Activated naive CD4-positive, alpha-beta T cell treated with Interleukin-2 at 50 U/mL for 16 hours (primary cell): Measurements from ENCODE around the gene PARD6B.
"Not testable (repeated sequence)": the region's sequence is repeated elsewhere in the genome, so short reads cannot be mapped to it uniquely, and the experiment has no call there.

Source experiments
- DNase-seq: peaks from one replicate; pipeline ENCODE4 v3.0.0-alpha.2; 2020

The PARD6B gene

DNA sequence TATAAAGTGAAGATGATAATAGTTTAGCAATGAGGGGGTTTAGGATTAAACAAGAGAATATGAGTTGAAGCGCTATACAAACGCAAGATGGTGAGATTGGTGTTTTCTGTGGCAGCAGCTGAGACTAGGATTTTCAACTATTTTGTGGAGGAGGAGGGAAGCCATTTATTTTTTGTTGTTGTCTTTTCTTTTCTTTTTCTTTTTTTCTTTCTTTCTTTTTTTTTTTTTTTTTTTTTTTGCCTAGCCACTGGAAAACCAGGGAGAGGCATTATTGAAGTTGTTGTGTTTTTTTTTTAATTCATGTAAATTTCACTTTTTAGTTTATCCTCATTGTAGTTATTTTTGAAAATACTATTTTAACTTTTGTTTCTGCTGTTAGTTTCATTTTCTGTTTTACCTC, 15.9 kb downstream of the PARD6B start:
- DNase-seq: no peak

DNA sequence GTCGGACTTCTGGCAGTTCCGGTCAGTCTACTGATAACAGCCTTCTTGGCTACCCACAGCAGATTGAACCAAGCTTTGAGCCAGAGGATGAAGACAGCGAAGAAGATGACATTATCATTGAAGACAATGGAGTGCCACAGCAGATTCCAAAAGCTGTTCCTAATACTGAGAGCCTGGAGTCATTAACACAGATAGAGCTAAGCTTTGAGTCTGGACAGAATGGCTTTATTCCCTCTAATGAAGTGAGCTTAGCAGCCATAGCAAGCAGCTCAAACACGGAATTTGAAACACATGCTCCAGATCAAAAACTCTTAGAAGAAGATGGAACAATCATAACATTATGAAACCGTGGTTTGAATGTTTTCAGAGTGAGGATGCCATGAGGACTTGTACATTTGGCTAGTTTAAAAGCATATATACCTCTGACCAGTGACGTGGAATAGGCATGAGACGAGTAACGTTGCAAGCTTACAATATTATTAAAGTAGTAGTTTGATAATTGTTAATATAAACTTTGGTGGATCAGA, 18.8 kb downstream of the PARD6B start:
- DNase-seq: no peak

DNA sequence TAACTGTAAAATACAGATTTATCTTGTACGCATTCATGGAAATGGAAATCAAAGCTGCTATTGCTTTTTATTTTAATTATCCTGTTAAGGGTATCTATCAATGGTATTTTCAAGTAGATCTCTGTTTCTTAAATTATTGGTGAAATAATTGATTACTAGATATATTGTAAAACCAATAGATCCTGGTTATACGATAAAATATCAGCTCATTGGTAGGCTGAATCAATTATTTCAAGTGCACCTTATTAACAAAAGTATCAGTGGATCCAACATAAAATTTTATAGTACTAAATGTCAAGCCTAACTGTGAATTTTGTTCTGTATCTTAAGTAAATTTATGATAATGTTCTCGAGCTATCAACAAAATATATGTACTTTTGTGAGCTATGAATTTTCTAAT, 21.8 kb downstream of the PARD6B start:
- DNase-seq: no peak

DNA sequence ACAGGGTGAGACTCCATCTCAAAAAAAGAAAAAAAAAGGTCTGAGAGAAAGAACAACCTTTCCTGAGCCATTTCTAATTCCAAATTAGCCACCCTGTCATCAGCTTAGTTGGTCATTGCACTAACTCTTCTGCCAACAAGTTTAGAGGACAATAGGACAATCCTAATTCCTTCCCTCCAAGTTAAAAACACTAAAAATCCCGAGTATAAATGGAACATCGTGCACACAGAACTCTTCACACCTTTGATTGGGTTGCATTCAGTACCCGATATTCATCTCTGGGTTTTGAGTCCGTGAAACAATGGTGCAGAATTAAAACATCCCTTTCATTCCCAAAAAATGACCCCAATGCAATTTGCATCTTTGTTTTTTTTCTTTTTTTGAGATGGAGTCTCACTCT, 23.0 kb downstream of the PARD6B start:
- no peak for DNase-seq

DNA sequence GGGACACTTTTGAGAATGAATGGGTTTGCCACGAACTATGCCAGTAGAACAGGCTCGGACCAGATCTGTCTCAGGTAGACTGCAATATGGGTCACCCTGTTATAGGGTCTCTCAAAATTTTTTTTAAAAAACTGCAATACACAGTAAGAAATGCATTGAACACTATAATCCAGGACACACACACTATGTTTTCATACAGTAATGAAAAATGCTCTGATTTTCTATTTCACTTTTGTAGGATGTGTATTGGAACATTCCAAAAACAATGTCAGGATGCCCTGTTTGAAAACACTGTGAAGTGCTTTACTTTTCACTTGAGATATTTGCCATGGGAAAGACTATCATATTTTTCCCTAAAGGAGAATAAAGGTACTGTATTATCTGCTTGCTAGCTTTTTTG, 25.1 kb downstream of the PARD6B start:
- DNase-seq: no peak

DNA sequence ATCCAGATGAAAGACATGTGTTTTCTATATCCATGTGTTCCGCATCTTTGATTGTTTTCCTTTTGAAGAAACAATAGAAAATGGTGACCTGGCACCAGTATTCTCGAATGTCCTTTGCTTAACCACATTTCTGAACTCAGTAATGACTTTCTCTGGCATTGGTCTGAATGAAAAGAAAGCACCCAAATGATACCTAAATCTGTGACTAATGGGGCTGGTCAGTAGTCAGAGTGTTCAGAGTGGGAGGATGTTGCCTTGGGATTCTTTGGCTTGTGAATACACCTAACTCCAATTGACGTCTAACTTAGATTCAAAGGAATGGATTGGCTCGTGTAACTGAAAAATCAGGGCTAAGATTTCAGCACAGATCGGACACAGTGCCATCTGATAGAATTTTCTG, 27.1 kb downstream of the PARD6B start:
- DNase-seq: no peak

DNA sequence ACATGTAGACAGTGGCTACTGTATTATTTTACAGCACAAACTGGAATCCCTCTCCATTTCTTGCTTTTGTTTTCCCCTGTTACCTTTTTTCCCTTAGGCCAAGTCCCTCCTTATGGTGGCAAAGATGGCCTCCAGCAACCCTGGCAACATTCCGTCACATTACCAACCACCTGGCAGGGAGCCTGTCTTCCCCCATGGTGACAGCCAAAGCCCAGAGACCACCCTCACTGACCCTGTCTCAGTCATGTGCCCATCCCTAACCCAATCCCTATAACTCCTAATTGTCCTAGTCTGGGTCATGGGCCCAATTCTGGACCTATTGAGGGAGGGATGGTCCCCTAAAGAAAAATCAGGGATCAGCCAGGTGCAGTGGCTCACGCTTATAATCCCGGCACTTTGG, 27.6 kb downstream of the PARD6B start:
- DNase-seq: no peak

DNA sequence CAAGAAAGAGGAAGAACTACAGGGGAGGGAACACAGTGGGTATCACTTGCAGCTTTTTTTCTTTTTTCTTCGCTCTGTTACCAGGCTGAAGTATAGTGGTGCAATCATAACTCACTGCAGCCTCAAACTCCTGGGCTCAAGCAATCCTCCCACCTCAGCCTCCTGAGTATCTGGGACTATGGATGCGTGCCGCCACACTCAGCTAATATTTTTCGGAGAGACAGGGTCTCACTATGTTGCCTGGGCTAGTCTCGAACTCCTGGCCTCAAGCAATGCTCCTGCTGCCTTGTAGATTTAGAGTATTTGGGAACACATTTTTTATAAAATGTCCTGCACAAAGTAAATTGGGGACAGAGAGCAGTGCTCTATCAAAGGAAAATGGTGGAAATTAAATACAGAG, 28.3 kb downstream of the PARD6B start:
- no peak for DNase-seq

DNA sequence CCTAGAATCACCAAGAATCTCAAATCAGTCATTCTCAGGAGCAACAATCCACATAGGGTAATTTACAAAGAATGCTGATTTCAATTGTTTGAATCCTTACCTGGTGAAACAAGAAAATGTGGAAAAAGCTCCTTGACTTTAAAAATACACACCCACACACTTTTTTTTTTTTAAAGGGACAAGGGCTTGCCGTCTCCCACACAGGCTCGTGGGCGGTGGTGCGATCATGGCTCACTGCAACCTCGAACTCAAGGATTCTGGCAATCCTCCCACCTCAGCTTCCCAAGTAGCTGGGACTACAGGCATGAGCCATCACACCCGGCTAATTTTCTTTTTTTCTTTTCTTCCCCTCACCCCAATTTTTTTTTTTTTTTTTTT, 30.7 kb downstream of the PARD6B start:
- no peak for DNase-seq

DNA sequence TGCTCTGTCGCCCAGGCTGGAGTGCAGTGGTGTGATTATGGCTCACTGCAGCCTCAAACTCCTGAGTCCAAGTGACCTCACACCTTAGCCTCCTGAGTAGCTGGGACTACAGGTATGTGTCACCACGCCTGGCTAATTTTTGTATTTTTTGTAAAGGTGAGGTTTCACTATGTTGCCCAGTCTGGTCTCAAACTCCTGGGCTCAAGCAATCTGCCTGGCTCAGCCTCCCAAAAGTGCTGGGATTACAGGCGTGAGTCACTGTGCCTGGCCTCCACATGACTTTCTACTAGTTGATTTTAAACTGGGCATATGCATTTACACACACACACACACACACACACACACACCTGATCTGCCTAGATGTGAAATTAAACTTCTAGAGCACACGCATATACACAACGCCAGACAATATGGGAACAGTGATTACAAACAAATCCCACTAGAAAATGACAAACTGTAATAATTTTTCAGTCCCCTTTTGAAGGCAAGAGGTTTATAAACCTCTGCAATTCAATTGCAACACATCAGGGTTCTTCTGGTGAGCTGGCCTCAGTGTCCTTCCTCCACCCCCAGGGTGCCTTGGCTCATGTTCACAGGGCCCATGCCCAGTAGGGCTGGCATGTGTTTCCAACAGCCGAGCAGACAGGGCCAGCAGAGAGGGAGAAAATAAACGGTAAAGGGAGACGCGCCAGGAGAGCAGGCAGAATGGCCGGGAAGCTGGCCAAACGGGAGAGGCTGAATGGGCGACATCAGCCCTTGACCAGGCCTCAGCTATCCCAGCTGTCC, 31.2 kb downstream of the PARD6B start:
- no peak for DNase-seq

DNA sequence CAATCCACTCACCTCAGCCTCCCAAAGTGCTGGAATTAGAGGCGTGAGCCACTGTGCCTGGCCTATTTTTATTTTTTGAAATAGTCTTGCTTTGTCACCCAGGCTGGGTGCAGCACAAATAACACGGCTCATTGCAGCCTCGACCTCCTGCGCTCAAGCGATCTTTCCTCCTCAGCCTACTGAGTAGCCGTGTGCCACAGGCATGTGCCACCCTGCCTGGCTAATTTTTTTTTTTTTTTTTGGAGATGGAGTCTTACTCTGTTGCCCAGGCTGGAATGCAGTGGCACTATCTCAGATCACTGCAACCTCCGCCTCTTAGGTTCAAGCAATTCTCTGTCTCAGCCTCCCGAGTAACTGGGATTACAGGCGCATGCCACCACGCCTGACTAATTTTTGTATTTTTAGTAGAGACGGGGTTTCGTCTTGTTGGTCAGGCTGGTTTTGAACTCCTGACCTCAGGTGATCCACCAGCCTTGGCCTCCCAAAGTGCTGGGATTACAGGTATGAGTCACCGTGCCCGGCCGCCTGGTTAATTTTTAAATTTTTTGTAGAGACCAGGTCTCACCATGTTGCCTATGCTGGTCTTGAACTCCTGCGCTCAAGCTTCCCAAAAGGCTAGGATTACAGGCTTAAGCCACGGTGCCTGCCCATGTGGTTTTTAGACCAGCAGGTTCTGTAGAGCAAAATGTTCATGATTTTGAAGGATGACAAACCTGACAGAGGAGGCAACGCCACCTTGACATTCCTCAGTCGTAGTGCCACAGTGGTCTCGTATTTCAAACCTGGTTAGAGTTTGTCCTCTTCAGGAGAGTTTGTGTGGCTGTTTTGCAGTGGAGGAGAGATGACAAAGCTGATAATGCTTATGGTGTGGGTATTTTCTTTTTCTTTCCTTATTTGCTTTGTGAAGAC, 32.4 kb downstream of the PARD6B start:
- DNase-seq: not testable (repeated sequence)

DNA sequence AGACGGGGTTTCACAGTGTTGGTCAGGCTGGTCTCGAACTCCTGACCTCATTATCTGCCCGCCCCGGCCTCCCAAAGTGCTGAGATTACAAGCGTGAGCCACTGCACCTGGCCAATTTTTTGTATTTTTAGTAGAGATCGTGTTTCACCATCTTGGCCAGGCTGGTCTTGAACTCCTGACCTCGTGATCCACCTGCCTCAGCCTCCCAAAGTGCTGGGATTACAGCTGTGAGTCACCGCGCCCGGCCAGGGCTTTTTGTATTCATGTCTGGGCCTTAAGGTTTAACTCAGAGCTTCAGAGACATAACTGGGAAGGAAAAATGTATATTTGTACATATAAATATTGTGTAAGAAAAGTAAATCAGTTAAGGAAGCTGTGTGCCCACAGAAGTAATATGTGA, 33.9 kb downstream of the PARD6B start:
- not testable (repeated sequence) for DNase-seq

DNA sequence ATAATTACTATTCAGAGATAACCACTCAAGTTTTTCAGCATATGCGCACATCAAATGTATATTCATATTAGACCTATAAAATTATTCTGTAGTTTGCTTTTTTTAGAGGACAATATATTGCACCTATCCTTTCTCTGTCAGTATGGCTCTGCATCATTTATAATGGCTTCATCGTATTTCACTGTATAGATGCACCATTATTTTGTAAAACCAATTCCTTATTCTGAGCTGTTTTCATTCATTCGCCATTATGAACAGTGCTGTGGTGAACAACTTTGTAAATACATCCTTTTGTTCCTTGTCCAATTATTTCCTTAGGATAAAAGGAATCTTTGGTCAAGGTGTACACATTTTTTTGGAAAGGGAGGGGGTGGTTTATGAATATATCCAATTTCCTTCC, 34.3 kb downstream of the PARD6B start:
- DNase-seq: no peak

DNA sequence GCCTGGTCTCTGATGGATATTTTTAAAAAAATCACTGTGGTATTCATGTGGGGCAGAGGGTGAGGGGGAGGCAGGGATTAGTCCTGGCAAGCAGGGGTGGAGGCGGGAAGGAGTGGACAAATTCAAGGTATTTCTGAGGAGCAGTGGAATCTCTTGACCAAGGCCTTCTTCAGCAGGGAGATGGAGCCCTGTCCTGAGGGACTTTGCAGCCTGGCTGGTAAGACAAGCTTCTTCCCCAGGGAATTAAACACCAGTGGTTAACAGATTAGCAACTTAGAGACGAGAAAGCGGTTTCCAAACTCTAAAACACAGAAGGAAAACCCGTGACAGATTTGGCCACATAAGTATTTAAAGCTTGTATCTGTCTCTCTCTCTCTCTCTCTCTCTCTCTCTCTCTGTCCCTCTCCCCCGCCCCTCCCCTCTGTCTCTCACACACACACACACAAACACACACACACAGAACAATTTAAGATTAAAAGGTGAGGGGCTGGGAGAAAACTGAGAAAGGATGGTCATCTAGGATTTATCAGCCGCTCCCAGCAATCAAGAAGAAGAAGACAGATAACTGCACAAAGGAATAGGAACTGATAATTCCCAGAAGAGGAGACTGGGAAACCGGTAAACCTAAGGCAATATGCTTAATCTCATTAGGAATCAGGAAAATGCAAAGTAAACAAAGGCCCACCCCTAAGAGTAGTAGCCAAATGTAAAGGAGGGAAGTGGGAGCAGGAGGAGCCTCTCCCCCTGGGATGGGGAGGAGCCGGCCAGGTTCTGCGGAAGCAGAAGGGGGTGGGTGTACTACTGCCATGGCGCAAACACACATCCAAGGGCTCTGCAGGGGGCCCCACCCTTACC, 35.8 kb downstream of the PARD6B start:
- not testable (repeated sequence) for DNase-seq

DNA sequence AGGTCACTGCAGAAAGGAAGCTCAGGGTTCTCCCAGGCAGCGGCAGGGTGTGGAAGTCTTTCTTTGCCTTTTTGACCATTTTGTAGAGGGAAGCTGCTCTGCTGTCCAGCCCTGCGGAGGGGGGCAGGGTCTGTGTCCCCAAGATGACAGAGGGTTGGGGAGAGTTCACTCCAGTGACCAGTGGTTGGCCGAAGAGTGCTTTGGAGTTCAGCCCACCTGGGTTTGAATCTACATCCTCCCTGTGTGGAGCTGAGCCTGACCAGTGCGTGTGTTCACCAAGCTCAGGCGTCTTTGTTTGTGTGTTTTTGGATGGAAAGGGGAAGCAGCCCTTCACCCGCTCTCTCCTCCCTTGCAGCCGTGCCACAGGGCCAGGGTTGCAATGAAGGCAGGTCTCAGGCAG, 37.6 kb downstream of the PARD6B start:
- DNase-seq: not testable (repeated sequence)

DNA sequence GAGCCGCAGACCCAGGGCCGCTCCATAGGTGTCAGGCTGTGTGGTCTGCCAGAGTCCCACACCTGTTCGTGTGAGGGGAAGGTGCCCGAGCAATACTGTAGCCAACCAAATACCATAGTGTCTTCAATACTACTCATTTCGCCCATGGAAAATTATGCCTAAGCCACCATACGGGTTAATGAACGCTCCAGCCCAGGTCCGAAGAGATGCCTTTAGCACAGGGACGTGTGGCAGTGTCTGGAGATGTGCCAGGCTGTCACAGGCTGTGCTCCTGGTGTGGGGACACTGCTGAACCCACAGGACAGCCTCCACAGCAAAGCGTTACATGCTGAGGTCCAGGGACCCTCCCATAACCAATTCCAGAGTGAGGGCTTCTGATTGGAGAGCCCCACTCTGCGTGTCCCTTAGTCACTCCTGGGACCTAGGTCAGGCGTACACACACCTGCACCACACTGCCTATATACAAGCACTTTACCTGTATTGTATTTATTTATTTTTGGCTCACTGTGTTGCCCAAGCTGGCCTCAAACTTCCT, 38.2 kb downstream of the PARD6B start:
- not testable (repeated sequence) for DNase-seq

DNA sequence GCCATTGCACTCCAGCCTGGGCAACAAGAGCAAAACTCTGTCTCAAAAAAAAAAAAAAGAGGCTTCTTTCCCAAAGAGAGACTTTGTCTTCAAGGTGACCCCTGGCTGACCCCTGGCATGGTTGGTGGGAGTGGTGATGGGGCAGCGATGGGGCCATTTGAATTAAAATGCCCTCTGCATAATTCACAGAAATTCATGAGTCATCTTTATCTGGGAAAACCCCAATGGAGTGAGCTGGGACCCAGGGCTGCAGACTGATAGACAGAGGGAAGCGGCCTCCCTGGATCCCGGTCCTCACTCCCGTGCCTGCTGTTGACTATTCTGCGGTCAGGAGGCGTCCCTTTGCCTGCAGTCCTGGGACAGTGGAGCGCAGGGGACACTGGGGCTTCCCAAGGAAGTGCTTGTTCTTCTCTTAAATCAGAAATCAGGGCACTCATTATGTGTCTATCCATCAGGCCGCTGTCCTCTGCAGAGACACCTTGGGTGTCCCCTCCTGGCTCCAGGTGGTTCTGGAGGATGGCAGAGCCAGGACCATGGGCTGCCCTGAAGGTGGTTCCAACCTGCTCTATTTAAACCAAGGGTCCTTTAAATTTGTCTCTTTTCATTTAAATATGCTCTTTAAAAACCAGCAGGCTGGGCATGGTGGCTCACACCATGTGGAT, 40.2 kb downstream of the PARD6B start:
- not testable (repeated sequence) for DNase-seq

DNA sequence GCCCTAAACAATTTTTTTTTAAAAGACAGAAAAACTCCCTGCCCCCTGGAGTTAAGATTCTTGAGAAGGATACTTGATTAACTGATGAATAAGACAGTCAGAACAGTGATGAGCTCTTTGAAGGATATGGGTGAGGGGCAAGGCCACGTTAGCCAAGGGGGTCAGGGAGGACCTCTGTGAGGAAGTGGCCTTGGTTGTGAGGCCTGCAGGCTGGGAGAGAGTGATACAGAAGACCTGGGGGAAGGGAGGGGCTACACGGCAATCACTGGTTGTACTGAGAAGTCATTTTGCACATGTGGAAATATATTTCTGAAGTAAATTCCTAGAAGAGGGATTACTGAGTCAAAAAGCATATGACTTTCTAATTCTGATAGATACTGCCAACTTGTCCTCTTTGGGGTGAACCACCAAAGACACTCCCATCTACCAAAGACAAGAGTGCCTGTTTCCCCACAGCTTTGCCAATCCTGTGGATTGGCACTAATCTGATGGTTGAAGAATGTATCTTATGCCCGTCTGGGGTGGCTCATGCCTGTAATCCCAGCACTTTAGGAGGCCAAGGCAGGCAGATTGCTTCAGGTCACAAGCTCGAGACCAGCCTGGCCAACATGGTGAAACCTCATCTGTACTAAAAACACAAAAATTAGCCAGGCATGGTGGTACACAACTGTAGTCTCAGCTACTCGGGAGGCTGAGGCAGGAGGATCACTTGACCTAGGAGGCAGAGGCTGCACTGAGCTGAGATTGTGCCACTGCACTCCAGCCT, 41.2 kb downstream of the PARD6B start:
- no peak for DNase-seq

DNA sequence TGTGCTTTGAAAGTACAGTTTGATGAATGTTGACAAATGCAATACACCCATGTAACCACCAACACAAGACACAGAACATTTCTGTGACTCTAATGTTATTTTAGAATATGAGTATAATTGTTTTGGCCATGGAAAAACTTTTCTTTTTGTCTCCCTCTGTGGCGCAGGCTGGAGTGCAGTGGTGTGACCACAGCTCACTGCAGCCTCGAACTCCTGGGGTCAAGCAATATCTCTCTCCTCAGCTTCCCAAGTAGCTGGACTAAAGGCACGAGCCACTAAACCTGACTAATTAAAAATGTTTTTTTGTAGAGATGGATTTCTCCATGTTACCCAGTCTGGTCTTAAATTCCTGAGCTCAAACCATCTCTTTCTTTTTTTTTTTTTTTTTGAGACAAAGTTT, 43.1 kb downstream of the PARD6B start:
- DNase-seq: no peak

DNA sequence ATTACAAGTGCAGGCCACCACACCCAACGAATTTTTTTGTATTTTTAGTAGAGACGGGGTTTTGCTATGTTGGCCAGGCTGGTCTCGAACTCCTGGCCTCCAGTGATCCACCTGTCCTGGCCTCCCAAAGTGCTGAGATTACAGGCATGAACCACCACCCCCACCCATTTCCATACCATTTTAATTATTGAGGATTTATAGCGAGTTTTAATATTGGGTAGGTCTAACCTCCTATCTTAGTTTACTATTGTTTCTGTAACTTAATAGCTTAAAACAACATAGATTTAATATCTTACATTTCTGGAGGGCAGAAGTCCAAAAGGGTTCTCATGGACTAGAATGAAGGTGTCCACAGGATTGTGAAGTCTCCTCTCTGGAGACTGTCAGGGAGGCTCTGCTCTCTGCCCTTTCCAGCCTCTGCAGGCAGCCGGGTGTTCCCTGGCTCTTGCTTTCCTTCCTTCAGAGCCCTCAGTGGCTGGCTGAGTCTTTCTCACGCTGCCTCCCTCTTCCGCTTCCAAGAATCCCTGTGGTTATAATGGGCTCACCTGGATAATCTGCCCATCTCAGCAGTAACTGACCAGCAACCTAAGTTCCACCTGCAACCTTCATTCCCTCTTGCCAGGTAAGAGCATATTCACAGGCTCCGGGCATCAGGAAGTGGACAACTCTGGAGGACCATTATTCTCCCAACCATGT, 44.9 kb downstream of the PARD6B start:
- DNase-seq: no peak

DNA sequence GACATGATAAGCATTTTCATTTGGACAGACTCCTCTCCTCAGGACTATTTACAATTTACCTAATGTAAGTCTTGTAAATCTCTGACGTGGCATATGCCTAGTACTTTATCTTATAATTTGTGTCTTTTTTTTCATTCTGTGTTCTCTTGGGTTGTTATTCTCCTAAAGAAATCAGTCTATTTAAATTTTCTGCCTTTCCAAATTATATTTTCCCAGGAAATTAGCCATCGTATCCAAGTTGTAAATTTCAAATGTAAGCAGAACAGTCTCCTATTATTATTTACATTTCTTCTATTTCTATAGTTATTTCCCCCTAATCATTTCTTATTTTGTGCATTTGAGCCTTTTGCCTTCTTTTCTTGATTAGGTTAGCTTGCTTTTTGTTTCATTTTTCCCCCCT, 46.0 kb downstream of the PARD6B start:
- DNase-seq: no peak
